H1 (cell line): Measurements from ENCODE around the gene HS6ST3. TPM values are rescaled to one million over a fixed set of nuclear protein-coding genes. Genes with fewer than 3 reads are reported as not detected.

Experiments used
- CTCF ChIA-PET: fragments of 300-600 bp; sonication (Branson Sonifier 250); formaldehyde crosslinking; loops from one replicate; lab custom pipeline; 2021; ENCODE audit not compliant: partially characterized antibody; lab: Charles Lee
- POLR2A ChIA-PET: fragments of 300-600 bp; sonication (Branson Sonifier 250); formaldehyde crosslinking; loops from one replicate; lab custom pipeline; 2021; ENCODE audit warnings: inconsistent platforms; ENCODE audit not compliant: partially characterized antibody; lab: Charles Lee
- DNase-seq, 2 experiments: peaks; one replicate each; pipeline versions ENCODE4 v3.0.0 to v3.0.0-alpha.2; 2010 to 2022; ENCODE audit warnings: low spot score in 2 of 2, low read depth in 1 of 2, mixed read lengths in 1 of 2
- FAIRE-seq: peaks from 2 replicates; lab custom pipeline; 2011; peaks lifted over from hg19 to GRCh38; lab: Jason Lieb, UNC
- H2AFZ ChIP-seq: 2 replicates; pipeline ENCODE4 v1.8.1; 2012; ENCODE audit warnings: low read length, inconsistent platforms
- H2AK5ac ChIP-seq: 2 replicates; pipeline ENCODE4 v1.6.1; 2013; ENCODE audit warnings: low read depth, low read length
- H2BK120ac ChIP-seq: replicated peaks from 2 replicates; pipeline ENCODE3; 2013; ENCODE audit warnings: low read depth, low read length, inconsistent platforms
- H2BK12ac ChIP-seq: 2 replicates; pipeline ENCODE4 v1.6.1; 2013; ENCODE audit warnings: low read depth, low read length
- H2BK15ac ChIP-seq: 2 replicates; pipeline ENCODE4 v1.6.1; 2013; ENCODE audit warnings: low read length
- H2BK20ac ChIP-seq: 2 replicates; pipeline ENCODE4 v1.6.1; 2013; ENCODE audit warnings: low read length
- H2BK5ac ChIP-seq: 2 replicates; pipeline ENCODE4 v1.6.1; 2013; ENCODE audit warnings: low read depth, low read length
- H3K14ac ChIP-seq: 2 replicates; pipeline ENCODE4 v1.6.1; 2013; ENCODE audit warnings: inconsistent platforms; ENCODE audit not compliant: insufficient read length
- H3K18ac ChIP-seq: 2 replicates; pipeline ENCODE4 v1.6.1; 2013; ENCODE audit warnings: low read length; ENCODE audit errors: extremely low read depth
- H3K23ac ChIP-seq: 2 replicates; pipeline ENCODE4 v1.6.1; 2013; ENCODE audit warnings: inconsistent platforms; ENCODE audit not compliant: insufficient read length
- H3K23me2 ChIP-seq: 2 replicates; pipeline ENCODE4 v1.6.1; 2013; ENCODE audit warnings: low read depth, low read length
- H3K27ac ChIP-seq: 2 replicates; pipeline ENCODE4 v1.6.1; 2011; ENCODE audit warnings: low read depth, low read length, inconsistent platforms
- H3K27me3 ChIP-seq, 4 experiments: replicated peaks in 1 of 4; 1 replicate in 1 of 4; 2 replicates in 3 of 4; pipeline versions ENCODE4 v1.6.1 to v1.8.1; 2011 to 2013; ENCODE audit warnings: low read length in 3 of 4, mild to moderate bottlenecking in 3 of 4, inconsistent platforms in 2 of 4, mixed read lengths in 2 of 4, moderate library complexity in 1 of 4; ENCODE audit not compliant: control insufficient read depth in 3 of 4, insufficient read depth in 3 of 4; ENCODE audit errors: extremely low read depth in 1 of 4
- H3K36me3 ChIP-seq, 4 experiments: 2 replicates each; pipeline versions ENCODE4 v1.6.1 to v1.8.1; 2011 to 2013; ENCODE audit warnings: mild to moderate bottlenecking in 4 of 4, low read length in 3 of 4, moderate library complexity in 2 of 4, control low read depth in 1 of 4, inconsistent platforms in 1 of 4; ENCODE audit not compliant: insufficient read depth in 4 of 4, control insufficient read depth in 2 of 4
- H3K4ac ChIP-seq: replicated peaks from 2 replicates; pipeline ENCODE3; 2013; ENCODE audit warnings: low read length, low read depth, mixed read lengths, inconsistent platforms; ENCODE audit not compliant: insufficient read length
- H3K4me1 ChIP-seq, 4 experiments: replicated peaks in 1 of 4; 1 replicate in 1 of 4; 2 replicates in 3 of 4; pipeline versions ENCODE4 v1.6.1 to v1.8.1; 2011 to 2013; ENCODE audit warnings: low read length in 3 of 4, inconsistent platforms in 2 of 4, mixed read lengths in 1 of 4; ENCODE audit not compliant: insufficient read depth in 4 of 4, control insufficient read depth in 3 of 4
- H3K4me2 ChIP-seq, 2 experiments: 2 replicates each; pipeline versions ENCODE4 v1.6.1 to v1.8.1; 2011 to 2013; ENCODE audit warnings: low read depth in 2 of 2, low read length in 2 of 2, control low read depth in 1 of 2, inconsistent platforms in 1 of 2, mild to moderate bottlenecking in 1 of 2; ENCODE audit not compliant: insufficient read depth in 1 of 2
- H3K4me3 ChIP-seq, 4 experiments: fragments of 200-600, 300-600 bp in 1 of 4; sonication (generic), shearing (Covaris generic), sonication (Bioruptor Twin) in 1 of 4; 2 replicates each; pipeline versions ENCODE4 v1.5.1 to v1.8.1; 2011 to 2016; ENCODE audit warnings: low read length in 4 of 4, low read depth in 3 of 4, control low read depth in 2 of 4, inconsistent platforms in 2 of 4, mild to moderate bottlenecking in 2 of 4, mixed read lengths in 1 of 4, moderate library complexity in 1 of 4; ENCODE audit not compliant: insufficient read depth in 2 of 4; ENCODE audit errors: extremely low read depth in 1 of 4
- H3K56ac ChIP-seq: replicated peaks from 2 replicates; pipeline ENCODE3; 2013; ENCODE audit warnings: low read depth, mild to moderate bottlenecking, mixed read lengths, low read length, inconsistent platforms; ENCODE audit not compliant: insufficient read length
- H3K79me1 ChIP-seq: 2 replicates; pipeline ENCODE4 v1.6.1; 2013; ENCODE audit warnings: low read depth, low read length, control low read depth
- H3K79me2 ChIP-seq, 2 experiments: 2 replicates each; pipeline versions ENCODE4 v1.6.1 to v1.8.1; 2012 to 2013; ENCODE audit warnings: low read length in 2 of 2, mild to moderate bottlenecking in 2 of 2, inconsistent platforms in 1 of 2; ENCODE audit not compliant: insufficient read depth in 2 of 2, control insufficient read depth in 1 of 2
- H3K9ac ChIP-seq, 4 experiments: replicated peaks in 1 of 4; 1 replicate in 1 of 4; 2 replicates in 3 of 4; pipeline versions ENCODE4 v1.6.1 to v1.8.1; 2011 to 2013; ENCODE audit warnings: low read depth in 3 of 4, low read length in 3 of 4, control low read depth in 2 of 4, mild to moderate bottlenecking in 2 of 4, moderate library complexity in 2 of 4, inconsistent platforms in 1 of 4; ENCODE audit errors: extremely low read depth in 1 of 4
- H3K9me3 ChIP-seq, 2 experiments: 2 replicates each; pipeline versions ENCODE4 v1.6.1 to v1.8.1; 2012 to 2013; ENCODE audit warnings: mild to moderate bottlenecking in 2 of 2, moderate library complexity in 2 of 2, control low read depth in 1 of 2, inconsistent platforms in 1 of 2, low read depth in 1 of 2, low read length in 1 of 2, mixed read lengths in 1 of 2; ENCODE audit not compliant: insufficient read depth in 2 of 2
- H4K20me1 ChIP-seq, 2 experiments: replicated peaks in 1 of 2; 2 replicates each; pipeline versions ENCODE3 to v1.8.1; 2011 to 2013; ENCODE audit warnings: inconsistent platforms in 2 of 2, low read length in 2 of 2, mild to moderate bottlenecking in 1 of 2; ENCODE audit not compliant: insufficient read depth in 2 of 2, control insufficient read depth in 1 of 2
- H4K5ac ChIP-seq: 2 replicates; pipeline ENCODE4 v1.6.1; 2013; ENCODE audit warnings: low read length, low read depth, mixed read lengths, inconsistent platforms; ENCODE audit not compliant: insufficient read length
- H4K8ac ChIP-seq: 2 replicates; pipeline ENCODE4 v1.8.0; 2013; ENCODE audit warnings: mild to moderate bottlenecking, moderate library complexity, low read length, inconsistent platforms; ENCODE audit not compliant: insufficient read depth; ENCODE audit errors: extremely low read depth
- H4K91ac ChIP-seq: replicated peaks from 2 replicates; pipeline ENCODE3; 2013; ENCODE audit warnings: low read length, mixed read lengths, inconsistent platforms; ENCODE audit not compliant: insufficient read length
- CBX8 ChIP-seq: fragments of 300-800, 300-1000 bp; sonication (generic); IDR thresholded peaks from 2 replicates; pipeline ENCODE4 v1.7.1; 2016; ENCODE audit warnings: low read depth, low read length, borderline replicate concordance
- CREB1 ChIP-seq: IDR thresholded peaks from 2 replicates; pipeline ENCODE4 v1.6.1; 2012; ENCODE audit warnings: inconsistent platforms
- EGR1 ChIP-seq: IDR thresholded peaks from 2 replicates; pipeline ENCODE4 v1.6.1; 2011; ENCODE audit warnings: low read depth, low read length, borderline replicate concordance
- FOSL1 ChIP-seq: IDR thresholded peaks from 2 replicates; pipeline ENCODE4 v1.6.1; 2011; ENCODE audit warnings: mild to moderate bottlenecking, low read depth, low read length, moderate library complexity; ENCODE audit not compliant: insufficient read depth
- GTF2F1 ChIP-seq: IDR thresholded peaks from 2 replicates; pipeline ENCODE4 v1.6.1; 2012; ENCODE audit warnings: low read depth, low read length, improper control_type of control experiment, borderline replicate concordance
- KDM1A ChIP-seq: fragments of 200-600, 300-600 bp; sonication (generic); IDR thresholded peaks from 2 replicates; pipeline ENCODE4 v1.7.1; 2016; ENCODE audit warnings: mild to moderate bottlenecking, low read length, borderline replicate concordance
- POLR2A ChIP-seq, 2 experiments: IDR thresholded peaks; 1 replicate in 1 of 2; 2 replicates in 1 of 2; pipeline ENCODE4 v1.6.1; 2011; ENCODE audit warnings: low read depth in 2 of 2, low read length in 2 of 2, mild to moderate bottlenecking in 2 of 2; ENCODE audit errors: control extremely low read depth in 1 of 2
- RBBP5 ChIP-seq: IDR thresholded peaks from 2 replicates; pipeline ENCODE4 v1.7.1; 2012; ENCODE audit warnings: low read depth, mild to moderate bottlenecking, inconsistent platforms, low read length, moderate library complexity, borderline replicate concordance
- TAF1 ChIP-seq: IDR thresholded peaks from 2 replicates; pipeline ENCODE4 v1.6.1; 2011; ENCODE audit warnings: mild to moderate bottlenecking, low read depth, low read length
- TCF12 ChIP-seq: IDR thresholded peaks from 2 replicates; pipeline ENCODE4 v1.6.1; 2011; ENCODE audit warnings: low read depth, mild to moderate bottlenecking, low read length
- WGBS, 2 experiments: shearing (Covaris generic) in 1 of 2; methylation state at CpG; one replicate each; pipeline versions ENCODE4 v1.1.6 to v1.1.7; 2013 to 2015; ENCODE audit warnings: low lambda C conversion rate in 2 of 2, mixed read lengths in 2 of 2, inconsistent platforms in 1 of 2, low coverage in 1 of 2, missing lambda C conversion rate in 1 of 2; ENCODE audit not compliant: insufficient replicate concordance in 2 of 2, insufficient coverage in 1 of 2, insufficient read length in 1 of 2; ENCODE audit errors: extremely low coverage in 1 of 2, missing lambda C conversion rate in 1 of 2; 5-methylcytosine and 5-hydroxymethylcytosine counted together
- polyA plus RNA-seq, 7 experiments: library from polyadenylated mRNA; depleted of rRNA in 3 of 7; stranded (reverse) in 5 of 7; unstranded in 2 of 7; fragments of >200 nt in 5 of 7; fragments of 200-250 nt in 2 of 7; gene quantifications; 1 replicate in 5 of 7; 2 replicates in 1 of 7; 4 replicates in 1 of 7; pipeline versions ENCODE4 v1.2.1 to v1.2.3, GENCODE V29; 2011 to 2013; ENCODE audit warnings: missing spikeins in 2 of 7, mixed read lengths in 2 of 7
- total RNA-seq: library from RNA; stranded (reverse); fragmentation: NEBNext Ultra II Directional; extraction: Animal tissue kit (Norgen Biotek cat#: 25700); gene quantifications from 2 replicates; pipeline ENCODE4 v1.2.1, GENCODE V29; 2021
- TF ChIP-seq, protein P1 (sequence below): IDR thresholded peaks from 2 replicates; pipeline ENCODE4 v1.6.1; 2011; ENCODE audit warnings: low read length, improper control_type of control experiment

Gene HS6ST3
- total and polyA plus RNA-seq, 2 of the 8 experiments (the other 6 are each of a cell fraction or from before 2014, with no cell fraction given), result 0.45 to 1.2 TPM

- no peak overlapping the region for H4K8ac ChIP-seq
- no peak overlapping the region for H2BK12ac ChIP-seq
These were observed 95.9 kb downstream of the HS6ST3 start for GRCh38 chr13:96185818-96186217.

More at GRCh38 chr13:96185818-96186217, 95.9 kb downstream of the HS6ST3 start:
- 90% methylated on average over 6 of the region's 6 CpGs; no CpG with 5 or more reads in 1 of the 2 experiments for WGBS, 2 experiments
- no peak overlapping the region for H2BK5ac ChIP-seq
- H3K4ac ChIP-seq, result no peak overlapping the region
- no peaks in the 10 kb centered on the region for H3K36me3 ChIP-seq
- no peaks in the 10 kb centered on the region for H3K79me2 ChIP-seq
- no peak overlapping the region for H2AK5ac ChIP-seq
- H2BK20ac ChIP-seq, result no peak overlapping the region
- H3K4me3 ChIP-seq, result no peak overlapping the region
- TF ChIP-seq TCF12, result no peak
- no peak for TF ChIP-seq RBBP5
- TF ChIP-seq EGR1, result no peak
- TF ChIP-seq TAF1, result no peak
- no peak for TF ChIP-seq CBX8
- TF ChIP-seq, protein P1, sequence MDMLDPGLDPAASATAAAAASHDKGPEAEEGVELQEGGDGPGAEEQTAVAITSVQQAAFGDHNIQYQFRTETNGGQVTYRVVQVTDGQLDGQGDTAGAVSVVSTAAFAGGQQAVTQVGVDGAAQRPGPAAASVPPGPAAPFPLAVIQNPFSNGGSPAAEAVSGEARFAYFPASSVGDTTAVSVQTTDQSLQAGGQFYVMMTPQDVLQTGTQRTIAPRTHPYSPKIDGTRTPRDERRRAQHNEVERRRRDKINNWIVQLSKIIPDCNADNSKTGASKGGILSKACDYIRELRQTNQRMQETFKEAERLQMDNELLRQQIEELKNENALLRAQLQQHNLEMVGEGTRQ, result no peak
- TF ChIP-seq POLR2A (IDR thresholded peaks at IDR 0.05; ENCODE audit: control extremely low read depth in 1 of 2, low read depth in 2 of 2, low read length in 2 of 2), result no peak
- TF ChIP-seq CREB1, result no peak
- no peak for TF ChIP-seq GTF2F1
- TF ChIP-seq KDM1A, result no peak
- no peak for TF ChIP-seq FOSL1
- H2BK15ac ChIP-seq, result no peak overlapping the region
- no peak overlapping the region for H3K4me2 ChIP-seq
- H3K27me3 ChIP-seq, result no peaks in the 10 kb centered on the region
- H4K5ac ChIP-seq, result no peak overlapping the region
- H3K18ac ChIP-seq, result no peak overlapping the region
- DNase-seq, result no peak
- H3K23ac ChIP-seq, result no peak overlapping the region
- H2BK120ac ChIP-seq, result no peak overlapping the region
- POLR2A ChIA-PET, result no interaction called here
- CTCF ChIA-PET, result interaction anchor here (1.1 kb wide), 1 partner anchor 637 kb away, joined by 4 read pairs; no protein-coding TSS in a partner anchor
- H3K79me1 ChIP-seq, result no peaks in the 10 kb centered on the region
- H4K91ac ChIP-seq, result no peak overlapping the region
- H3K9me3 ChIP-seq, result no peaks in the 10 kb centered on the region
- no peak overlapping the region for H3K56ac ChIP-seq
- H3K4me1 ChIP-seq, result no peaks in the 10 kb centered on the region
- H3K14ac ChIP-seq, result no peak overlapping the region
- H4K20me1 ChIP-seq, result no peaks in the 10 kb centered on the region
- FAIRE-seq, result no peak
- H2AFZ ChIP-seq, result no peak overlapping the region
- H3K9ac ChIP-seq, result no peak overlapping the region
- H3K23me2 ChIP-seq, result no peaks in the 10 kb centered on the region
- no peak overlapping the region for H3K27ac ChIP-seq
